GM19324 (cell line): ENCODE results near the gene DDX17.

Experiments
- ATAC-seq: cut with Tn5 transposase; IDR thresholded peaks from one replicate; pipeline ENCODE4 v1.9.1; 2021; ENCODE audit warnings: mild to moderate bottlenecking, moderate library complexity; ENCODE audit not compliant: unreplicated experiment, low FRiP score

Gene DDX17

GRCh38 chr22:38467904-38468442, 38.1 kb downstream of the DDX17 start, which contains the start of gene KDELR3:
TSS of gene KDELR3 (plus strand) at chr22:38468096. CDS start at chr22:38468234, 138 bp downstream.
- no peak for ATAC-seq

GRCh38 chr22:38467438-38467903, 38.6 kb downstream of the DDX17 start:
- ATAC-seq, result no peak

GRCh38 chr22:38465673-38466490, 40.2 kb downstream of the DDX17 start:
- ATAC-seq, result no peak

- no peak for ATAC-seq
Measured at GRCh38 chr22:38464992-38465672, 41.0 kb downstream of the DDX17 start.

GRCh38 chr22:38462960-38463784, 42.9 kb downstream of the DDX17 start:
- no peak for ATAC-seq

- no peak for ATAC-seq
Measured at GRCh38 chr22:38461414-38462081, 44.6 kb downstream of the DDX17 start.

GRCh38 chr22:38461057-38461413, 45.1 kb downstream of the DDX17 start:
- no peak for ATAC-seq

- ATAC-seq, result no peak
Measured at GRCh38 chr22:38460426-38460840, 45.7 kb downstream of the DDX17 start.

GRCh38 chr22:38456841-38457699, 49.0 kb downstream of the DDX17 start:
- ATAC-seq, result no peak

- ATAC-seq, result no peak
Measured at GRCh38 chr22:38456272-38456835, 49.8 kb downstream of the DDX17 start.

GRCh38 chr22:38455530-38456271, 50.4 kb downstream of the DDX17 start:
- ATAC-seq, result no peak

GRCh38 chr22:38455076-38455529, 51.0 kb downstream of the DDX17 start, which contains the start of gene KCNJ4:
TSS of gene KCNJ4 (minus strand) at chr22:38455199. CDS start at chr22:38428132, 27,067 bp downstream.
- no peak for ATAC-seq

GRCh38 chr22:38454353-38455075, 51.6 kb downstream of the DDX17 start:
- no peak for ATAC-seq

GRCh38 chr22:38453996-38454352, 52.1 kb downstream of the DDX17 start:
- ATAC-seq, result no peak

- ATAC-seq, result no peak
Measured at GRCh38 chr22:38453066-38453672, 52.9 kb downstream of the DDX17 start.

GRCh38 chr22:38452373-38453065, 53.6 kb downstream of the DDX17 start:
- no peak for ATAC-seq
